HCT116 (cell line): ENCODE data around the gene PAGR1. TPM values are rescaled to one million over a fixed set of nuclear protein-coding genes. Genes with fewer than 3 reads are reported as not detected.

Experiments
- ATAC-seq: fragments of 200-7000 bp; cut with Tn5 transposase; 2 replicates; pipeline ENCODE4 v1.9.1; 2020; ENCODE audit warnings: mild to moderate bottlenecking, moderate library complexity
- BruUV-seq: library from RNA; stranded (reverse); fragments of 400-500 nt; replicated peaks from 2 replicates; lab custom pipeline; 2021; lab: Mats Ljungman, UMichigan
- CTCF ChIA-PET: fragments of 300-600 bp; sonication (Branson Sonifier 250); formaldehyde crosslinking; loops from one replicate; lab custom pipeline; 2021; ENCODE audit warnings: antibody characterized with exemption; lab: Charles Lee
- POLR2A ChIA-PET: fragments of 300-600, 350-600 bp; sonication (Branson Sonifier 250); formaldehyde crosslinking; loops from one replicate; lab custom pipeline; 2021; ENCODE audit warnings: antibody characterized with exemption; lab: Charles Lee
- RAD21 ChIA-PET, 2 experiments: fragments of 300-600 bp; sonication (Branson Sonifier 250); formaldehyde crosslinking; loops; one replicate each; lab custom pipeline; 2023; ENCODE audit warnings: low total read pairs in 2 of 2; ENCODE audit not compliant: uncharacterized antibody in 2 of 2, unreplicated experiment in 2 of 2, low non-redundant PET in 1 of 2; lab: Charles Lee
- DNase-seq: peaks from one replicate; pipeline ENCODE4 v3.0.0-alpha.2; 2010; ENCODE audit warnings: low read depth, low spot score
- H2AFZ ChIP-seq: fragments of 200-600 bp; shearing (Covaris generic), sonication (generic); 2 replicates; pipeline ENCODE4 v1.6.1; 2017; ENCODE audit warnings: low read depth, mixed run types, mixed read lengths, antibody characterized with exemption, low read length; ENCODE audit not compliant: poor library complexity, severe bottlenecking
- H3K27ac ChIP-seq: 2 replicates; pipeline ENCODE4 v1.5.1; 2012; ENCODE audit warnings: low read depth, low read length
- H3K27me3 ChIP-seq: fragments of 200-600 bp; sonication (generic); 2 replicates; pipeline ENCODE4 v1.6.1; 2016; ENCODE audit warnings: mixed run types, low read length, mixed read lengths; ENCODE audit not compliant: insufficient read depth
- H3K36me3 ChIP-seq, 2 experiments: fragments of 200-500 bp in 1 of 2; fragments of 200-600 bp in 1 of 2; sonication (Bioruptor generic) in 1 of 2; sonication (generic) in 1 of 2; 2 replicates each; pipeline versions ENCODE4 v1.5.1 to v1.6.1; 2014 to 2016; ENCODE audit warnings: low read length in 2 of 2, inconsistent platforms in 1 of 2, mixed read lengths in 1 of 2, mixed run types in 1 of 2; ENCODE audit not compliant: insufficient read depth in 2 of 2, control insufficient read depth in 1 of 2
- H3K4me1 ChIP-seq, 2 experiments: fragments of 200-600 bp in 1 of 2; sonication (generic) in 1 of 2; 2 replicates each; pipeline versions ENCODE4 v1.5.1 to v1.6.1; 2012 to 2017; ENCODE audit warnings: low read length in 2 of 2, inconsistent platforms in 1 of 2, mild to moderate bottlenecking in 1 of 2, mixed read lengths in 1 of 2, mixed run types in 1 of 2, moderate library complexity in 1 of 2; ENCODE audit not compliant: insufficient read depth in 2 of 2, control insufficient read depth in 1 of 2
- H3K4me2 ChIP-seq: fragments of 200-600 bp; sonication (generic); 2 replicates; pipeline ENCODE4 v1.6.1; 2017; ENCODE audit warnings: mixed run types, low read length, mixed read lengths
- H3K4me3 ChIP-seq, 2 experiments: fragments of 200-600 bp in 1 of 2; sonication (generic) in 1 of 2; replicated peaks in 1 of 2; 2 replicates each; pipeline ENCODE4 v1.5.1; 2011 to 2016; ENCODE audit warnings: low read length in 2 of 2, control low read depth in 1 of 2, low read depth in 1 of 2, mild to moderate bottlenecking in 1 of 2, mixed read lengths in 1 of 2, mixed run types in 1 of 2
- H3K79me2 ChIP-seq: fragments of 200-600 bp; sonication (generic); 2 replicates; pipeline ENCODE4 v1.6.1; 2017; ENCODE audit warnings: mild to moderate bottlenecking, mixed run types, low read length, moderate library complexity, mixed read lengths; ENCODE audit not compliant: insufficient read depth
- H3K9ac ChIP-seq: fragments of 200-600 bp; sonication (generic); 2 replicates; pipeline ENCODE4 v1.6.1; 2016; ENCODE audit warnings: low read length, mixed read lengths
- H3K9me2 ChIP-seq: fragments of 200-600 bp; sonication (generic), shearing (Covaris generic); 2 replicates; pipeline ENCODE4 v1.6.1; 2017; ENCODE audit warnings: mixed run types, mild to moderate bottlenecking, moderate library complexity; ENCODE audit not compliant: insufficient read depth
- H3K9me3 ChIP-seq, 2 experiments: fragments of 200-500 bp in 1 of 2; fragments of 200-600 bp in 1 of 2; sonication (Bioruptor generic) in 1 of 2; sonication (generic) in 1 of 2; 2 replicates each; pipeline ENCODE4 v1.6.1; 2014 to 2017; ENCODE audit warnings: low read length in 2 of 2, mixed read lengths in 2 of 2, inconsistent platforms in 1 of 2, low read depth in 1 of 2, mild to moderate bottlenecking in 1 of 2, mixed run types in 1 of 2, moderate library complexity in 1 of 2; ENCODE audit not compliant: control insufficient read depth in 1 of 2, insufficient read depth in 1 of 2
- H4K20me1 ChIP-seq: fragments of 200-600 bp; sonication (generic), shearing (Covaris generic); 2 replicates; pipeline ENCODE4 v1.6.1; 2017; ENCODE audit warnings: mixed run types, mild to moderate bottlenecking, moderate library complexity; ENCODE audit not compliant: insufficient read depth
- ELF1 ChIP-seq: IDR thresholded peaks from 2 replicates; pipeline ENCODE4 v1.6.1; 2012; ENCODE audit warnings: low read depth, borderline replicate concordance
- JUND ChIP-seq: IDR thresholded peaks from 2 replicates; pipeline ENCODE4 v1.6.1; 2012
- POLR2AphosphoS5 ChIP-seq: IDR thresholded peaks from 2 replicates; pipeline ENCODE4 v1.6.1; 2011; ENCODE audit warnings: mild to moderate bottlenecking, low read depth, low read length, moderate library complexity
- RAD21 ChIP-seq: IDR thresholded peaks from 2 replicates; pipeline ENCODE4 v1.6.1; 2012; ENCODE audit warnings: low read depth, mild to moderate bottlenecking
- SIN3A ChIP-seq: IDR thresholded peaks from 2 replicates; pipeline ENCODE4 v1.6.1; 2012; ENCODE audit warnings: low read depth
- intact Hi-C: fragments of 100-400 bp; cut with micrococcal nuclease; formaldehyde crosslinking; loops from 2 replicates; pipeline ENCODE4 v1.10.0; 2022
- total RNA-seq: library from RNA; stranded (reverse); gene quantifications from one replicate; pipeline ENCODE4 v1.2.1, GENCODE V29; 2021; ENCODE audit not compliant: unreplicated experiment
- TF ChIP-seq, protein P1 (sequence below): IDR thresholded peaks from 2 replicates; pipeline ENCODE4 v1.6.1; 2011; ENCODE audit warnings: mild to moderate bottlenecking, low read length, moderate library complexity; ENCODE audit not compliant: insufficient replicate concordance; ENCODE audit errors: extremely low read depth

PAGR1 gene
- total RNA-seq, 1 experiment from 2014 or later: 28.9 TPM

- POLR2A ChIA-PET: no interaction called here
- intact Hi-C loops: no loop called here
- Histone ChIP-seq H3K36me3 (peaks cover 4 to 9% of the 10 kb centered on the region in 2 experiments; a peak in 3 of 4 replicates), H3K27ac (no peak overlapping the region), H3K4me1 (no peaks in the 10 kb centered on the region; a peak in 1 of 4 replicates), H2AFZ (no peak overlapping the region), H3K79me2 (no peaks in the 10 kb centered on the region), H3K9ac (no peak overlapping the region), H3K27me3 (no peaks in the 10 kb centered on the region), H4K20me1 (no peaks in the 10 kb centered on the region), H3K9me3 (no peaks in the 10 kb centered on the region), H3K9me2 (no peaks in the 10 kb centered on the region), H3K4me2 (no peak overlapping the region), H3K4me3 (no peak overlapping the region)
- RAD21 ChIA-PET: no interaction called here
- TF ChIP-seq ELF1: no peak
- TF ChIP-seq, protein P1, sequence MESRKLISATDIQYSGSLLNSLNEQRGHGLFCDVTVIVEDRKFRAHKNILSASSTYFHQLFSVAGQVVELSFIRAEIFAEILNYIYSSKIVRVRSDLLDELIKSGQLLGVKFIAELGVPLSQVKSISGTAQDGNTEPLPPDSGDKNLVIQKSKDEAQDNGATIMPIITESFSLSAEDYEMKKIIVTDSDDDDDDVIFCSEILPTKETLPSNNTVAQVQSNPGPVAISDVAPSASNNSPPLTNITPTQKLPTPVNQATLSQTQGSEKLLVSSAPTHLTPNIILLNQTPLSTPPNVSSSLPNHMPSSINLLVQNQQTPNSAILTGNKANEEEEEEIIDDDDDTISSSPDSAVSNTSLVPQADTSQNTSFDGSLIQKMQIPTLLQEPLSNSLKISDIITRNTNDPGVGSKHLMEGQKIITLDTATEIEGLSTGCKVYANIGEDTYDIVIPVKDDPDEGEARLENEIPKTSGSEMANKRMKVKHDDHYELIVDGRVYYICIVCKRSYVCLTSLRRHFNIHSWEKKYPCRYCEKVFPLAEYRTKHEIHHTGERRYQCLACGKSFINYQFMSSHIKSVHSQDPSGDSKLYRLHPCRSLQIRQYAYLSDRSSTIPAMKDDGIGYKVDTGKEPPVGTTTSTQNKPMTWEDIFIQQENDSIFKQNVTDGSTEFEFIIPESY: no peak
- TF ChIP-seq JUND: no peak
- TF ChIP-seq SIN3A: no peak
- no peak for TF ChIP-seq POLR2AphosphoS5
- TF ChIP-seq RAD21: no peak
- ATAC-seq (no peak), DNase-seq (no peak)
- no TSS peak for BruUV-seq
- CTCF ChIA-PET: no interaction called here
Measured at GRCh38 chr16:29854520-29855100, 38.7 kb downstream of the PAGR1 start.
